CD4-positive, alpha-beta T cell treated with Interleukin-21 for 1 hour (primary cell): ENCODE data around the gene TTL.
A peak's percentile ranks its signal among the peaks of the same experiment; 100 is the strongest.
"Not testable (repeated sequence)": the region's sequence is repeated elsewhere in the genome, so short reads cannot be mapped to it uniquely, and the experiment has no call there.

Experiments
- DNase-seq: peaks from one replicate; pipeline ENCODE4 v3.0.0-alpha.2; 2020

TTL gene

GRCh38 chr2:112476434-112476833, 5.5 kb upstream of the TTL start:
- no peak for DNase-seq

GRCh38 chr2:112480530-112481049, 1.4 kb upstream of the TTL start:
- DNase-seq: peak; percentile 39

- DNase-seq: peak; percentile 82
These were observed 867 bp upstream of the TTL start for GRCh38 chr2:112481050-112481527.

GRCh38 chr2:112482309-112483041, 519 bp downstream of the TTL start:
- DNase-seq: peak; percentile 13

- DNase-seq: no peak
These were observed 1.1 kb downstream of the TTL start for GRCh38 chr2:112483042-112483473.

- no peak for DNase-seq
These were observed 1.9 kb downstream of the TTL start for GRCh38 chr2:112483831-112484230.

- no peak for DNase-seq
These were observed 3.9 kb downstream of the TTL start for GRCh38 chr2:112485849-112486248.

GRCh38 chr2:112486895-112487294, 4.9 kb downstream of the TTL start:
- no peak for DNase-seq

GRCh38 chr2:112487444-112487961, 5.5 kb downstream of the TTL start:
- no peak for DNase-seq

- no peak for DNase-seq
These were observed 6.2 kb downstream of the TTL start for GRCh38 chr2:112488201-112488600.

GRCh38 chr2:112491946-112492345, 10.0 kb downstream of the TTL start:
- DNase-seq: no peak

- DNase-seq: no peak
These were observed 11.1 kb downstream of the TTL start for GRCh38 chr2:112493048-112493447.

GRCh38 chr2:112493858-112494648, 12.1 kb downstream of the TTL start:
- no peak for DNase-seq

GRCh38 chr2:112494828-112495227, 12.9 kb downstream of the TTL start:
- no peak for DNase-seq

- DNase-seq: not testable (repeated sequence)
These were observed 13.9 kb downstream of the TTL start for GRCh38 chr2:112495878-112496277.

- peak; percentile 59 for DNase-seq
These were observed 19.0 kb downstream of the TTL start for GRCh38 chr2:112500850-112501484.

GRCh38 chr2:112509239-112509998, 27.5 kb downstream of the TTL start:
- not testable (repeated sequence) for DNase-seq

GRCh38 chr2:112516801-112517200, 34.8 kb downstream of the TTL start:
- no peak for DNase-seq

GRCh38 chr2:112518807-112519206, 36.9 kb downstream of the TTL start:
- DNase-seq: no peak

GRCh38 chr2:112519506-112519905, 37.5 kb downstream of the TTL start:
- no peak for DNase-seq

- DNase-seq: no peak
These were observed 38.4 kb downstream of the TTL start for GRCh38 chr2:112520234-112520783.

- DNase-seq: no peak
These were observed 41.4 kb downstream of the TTL start for GRCh38 chr2:112523291-112523777.
